Measurements from ENCODE around the gene HHIPL1. TPM values are rescaled to one million over a fixed set of nuclear protein-coding genes. Genes with fewer than 3 reads are reported as not detected.

The HHIPL1 gene
- total RNA-seq = under 1 TPM; 0.07 to 0.82 (median 0.14) TPM

DNA sequence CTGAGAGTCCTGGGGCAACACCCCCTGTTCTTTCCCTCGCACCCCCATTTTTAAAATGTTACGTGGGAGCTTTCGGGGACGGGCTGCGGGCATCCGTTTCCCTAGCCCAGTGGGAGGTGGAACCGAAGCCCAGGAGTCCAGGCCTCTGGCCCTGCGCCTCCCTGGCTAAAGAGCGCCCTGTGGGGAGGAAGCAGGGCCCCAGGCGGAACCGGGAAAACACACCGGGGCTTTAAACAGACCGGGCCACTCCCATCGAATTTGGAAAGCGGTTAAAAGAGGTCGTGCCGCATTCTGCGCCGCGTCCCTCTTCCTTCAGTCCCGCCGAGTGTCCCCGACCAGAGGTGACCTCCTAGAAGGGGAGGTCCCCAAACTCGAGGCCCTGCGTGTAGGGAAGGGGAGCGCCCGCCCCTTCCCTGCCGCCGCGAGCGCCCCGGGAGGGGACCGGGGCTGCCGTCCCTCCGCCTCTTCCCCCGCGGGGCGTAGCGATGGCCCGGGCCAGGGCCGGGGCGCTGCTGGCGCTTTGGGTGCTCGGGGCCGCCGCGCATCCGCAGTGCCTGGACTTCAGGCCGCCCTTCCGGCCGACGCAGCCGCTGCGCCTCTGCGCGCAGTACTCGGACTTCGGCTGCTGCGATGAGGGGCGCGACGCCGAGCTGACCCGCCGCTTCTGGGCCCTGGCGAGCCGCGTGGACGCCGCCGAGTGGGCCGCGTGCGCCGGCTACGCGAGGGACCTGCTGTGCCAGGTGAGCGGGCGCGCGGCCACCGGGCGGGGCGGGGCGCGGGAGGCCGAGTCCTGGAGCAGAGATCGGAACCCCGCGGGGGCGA, at the start of gene HHIPL1:
Gene HHIPL1, plus strand, starts transcription at position 407 of the 822 bp plus-strand sequence. Its CDS starts 79 bp downstream, at position 486.
- Histone ChIP-seq H3K27ac (no peak within 1 kb of the TSS), H3K4me3 (peak within 1 kb of the TSS; percentile 28 to 56 (median 40)), H3K4me1 (no peaks in the 10 kb centered on the region), H3K36me3 (no peaks in the 10 kb centered on the region), H3K9me3 (no peaks in the 10 kb centered on the region), H3K27me3 (peaks cover 4 to 14% (median 14%) of the 10 kb centered on the region in 3 donors)
- in situ Hi-C loops (cut with MboI; ENCODE audit: low sequenced_read_pairs in 4 of 4) = no loop called here
- DNase-seq (no peak), ATAC-seq (no peak)
- intact Hi-C loops (cut with DNase I; ENCODE audit: low total_unique reads) = no loop called here
- TF ChIP-seq CTCF (IDR thresholded peaks at IDR 0.05 in 4 of 5, conservative IDR thresholded peaks at IDR 0.05 in 1 of 5) (no peak), POLR2A (IDR thresholded peaks at IDR 0.05) (no peak)

DNA sequence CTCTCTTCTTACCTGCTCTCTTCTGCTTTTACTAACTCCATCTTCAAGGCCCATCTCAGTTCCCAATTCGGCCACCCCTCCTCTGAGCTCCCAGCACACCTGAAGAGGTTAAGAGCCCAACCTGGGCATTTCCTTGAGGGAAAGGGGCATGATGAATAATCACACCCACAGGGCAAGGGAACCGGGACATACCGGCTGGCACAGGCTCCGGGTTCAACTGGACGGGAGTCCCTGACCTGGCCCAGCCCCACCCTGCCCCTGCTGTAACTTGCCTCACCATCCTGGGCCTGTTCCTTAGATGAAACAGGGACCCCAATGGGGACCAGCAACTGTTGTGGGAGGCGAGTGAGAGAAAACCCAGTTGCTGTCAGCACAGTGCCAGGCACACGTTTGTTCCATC, 49.4 kb upstream of the HHIPL1 start:
- H3K36me3 ChIP-seq = no peaks in the 10 kb centered on the region
- no peaks in the 10 kb centered on the region for H3K9me3 ChIP-seq
- ATAC-seq (no peak), DNase-seq (no peak)
- H3K4me3 ChIP-seq = no peak overlapping the region
- intact Hi-C loops (cut with DNase I; ENCODE audit: low total_unique reads) = loop anchor here (2.0 kb wide), 1 partner anchor 19 kb away; no protein-coding TSS in a partner anchor
- no peaks in the 10 kb centered on the region for H3K27me3 ChIP-seq
- peak overlapping the region in 3 of 4 donors; percentile 51 to 70 (median 52) for H3K27ac ChIP-seq
- peaks cover 45 to 70% of the 10 kb centered on the region in 2 donors for H3K4me1 ChIP-seq
- TF ChIP-seq POLR2A (IDR thresholded peaks at IDR 0.05) (no peak), CTCF (IDR thresholded peaks at IDR 0.05 in 4 of 5, conservative IDR thresholded peaks at IDR 0.05 in 1 of 5) (no peak)
- in situ Hi-C loops (cut with MboI; ENCODE audit: low sequenced_read_pairs in 4 of 4) = no loop called here

DNA sequence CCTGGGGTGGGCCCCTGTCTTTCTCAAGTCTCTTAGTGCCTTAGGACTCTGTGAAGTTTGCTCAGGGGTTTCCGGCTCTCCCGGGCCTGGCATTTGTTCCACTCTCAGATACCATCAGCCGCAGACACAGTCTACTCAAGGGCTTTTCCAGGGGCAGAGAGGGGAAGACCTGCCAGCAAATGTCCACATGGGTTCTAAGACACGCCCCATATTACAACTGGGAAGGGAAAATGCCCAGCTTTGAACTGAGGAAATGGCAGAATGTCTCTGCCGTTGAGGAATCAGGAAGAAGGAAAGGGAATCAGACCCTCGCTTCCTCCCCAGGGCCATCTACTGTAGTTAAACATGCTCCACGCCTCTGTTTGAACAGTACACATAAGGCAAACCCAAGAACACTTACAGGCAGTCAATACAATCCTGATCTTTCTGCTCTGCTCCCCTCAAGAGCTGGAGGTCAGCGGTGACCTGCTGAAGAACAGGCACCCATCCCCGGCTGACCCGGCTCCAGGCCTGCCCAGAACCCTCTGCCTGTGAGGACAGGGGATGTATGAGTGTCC, 48.8 kb upstream of the HHIPL1 start:
- intact Hi-C loops (cut with DNase I; ENCODE audit: low total_unique reads) (no loop called here), in situ Hi-C loops (cut with MboI; ENCODE audit: low sequenced_read_pairs in 4 of 4) (no loop called here)
- Histone ChIP-seq H3K36me3 (no peaks in the 10 kb centered on the region), H3K9me3 (no peaks in the 10 kb centered on the region), H3K27me3 (no peaks in the 10 kb centered on the region), H3K4me3 (no peak overlapping the region), H3K4me1 (peaks cover 46 to 68% of the 10 kb centered on the region in 2 donors), H3K27ac (peak overlapping the region in 3 of 4 donors; percentile 51 to 70 (median 52))
- TF ChIP-seq CTCF (IDR thresholded peaks at IDR 0.05 in 4 of 5, conservative IDR thresholded peaks at IDR 0.05 in 1 of 5) (no peak), POLR2A (IDR thresholded peaks at IDR 0.05) (no peak)
- DNase-seq = no peak
- peak; percentile 24 to 53 for ATAC-seq

DNA sequence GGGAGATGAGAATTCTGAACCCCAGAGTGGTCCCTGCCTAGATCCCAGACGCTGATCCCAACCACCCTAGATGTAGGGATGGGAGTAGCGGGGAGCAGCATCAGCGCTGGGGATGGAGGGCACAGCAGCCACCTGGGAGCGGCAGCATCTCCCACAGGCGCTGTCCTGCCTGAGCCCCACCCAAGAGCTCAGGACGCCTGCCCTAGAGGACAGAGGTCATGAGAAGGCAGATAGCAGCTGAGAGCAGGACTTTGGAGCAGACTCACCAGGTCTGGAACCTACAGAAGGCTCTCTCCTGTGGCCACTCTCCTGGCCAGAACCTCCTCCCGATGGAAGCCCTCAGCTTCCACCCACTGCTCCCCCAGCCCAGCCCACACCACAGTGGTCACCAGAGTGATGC, 48.2 kb upstream of the HHIPL1 start:
- no peak for TF ChIP-seq POLR2A (IDR thresholded peaks at IDR 0.05)
- no peak for TF ChIP-seq CTCF (IDR thresholded peaks at IDR 0.05 in 4 of 5, conservative IDR thresholded peaks at IDR 0.05 in 1 of 5)
- Histone ChIP-seq H3K9me3 (no peaks in the 10 kb centered on the region), H3K27me3 (no peaks in the 10 kb centered on the region), H3K36me3 (no peaks in the 10 kb centered on the region), H3K4me1 (peaks cover 52 to 64% of the 10 kb centered on the region in 2 donors), H3K27ac (peak overlapping the region in 2 of 4 donors; percentile 52 to 70), H3K4me3 (no peak overlapping the region)
- ATAC-seq = no peak
- intact Hi-C loops (cut with DNase I; ENCODE audit: low total_unique reads) (no loop called here), in situ Hi-C loops (cut with MboI; ENCODE audit: low sequenced_read_pairs in 4 of 4) (no loop called here)
- no peak for DNase-seq
